CD4-positive, CD25-positive, alpha-beta regulatory T cell (primary cell): ENCODE results near the gene DSE. TPM values are rescaled to one million over a fixed set of nuclear protein-coding genes. Genes with fewer than 3 reads are reported as not detected.

Experiments
- ATAC-seq, 2 donors: fragments of 150-1000 bp; cut with Tn5 transposase; one replicate each; pipeline ENCODE4 v1.10.0; 2021; ENCODE audit warnings: low read depth in 2 of 2, moderate number of reproducible peaks in 2 of 2, moderate library complexity in 1 of 2
- DNase-seq, 3 donors: peaks; one replicate each; pipeline versions ENCODE4 v3.0.0 to v3.0.0-alpha.2; 2012 to 2022; ENCODE audit warnings: mixed read lengths in 1 of 3
- H3K27ac ChIP-seq: one replicate; pipeline ENCODE4 v1.7.0; 2013; ENCODE audit warnings: mild to moderate bottlenecking, low read length; ENCODE audit not compliant: insufficient read depth, poor library complexity, severe bottlenecking
- H3K27me3 ChIP-seq: one replicate; pipeline ENCODE4 v1.7.0; 2013; ENCODE audit warnings: low read length; ENCODE audit not compliant: control insufficient read depth, insufficient read depth
- H3K36me3 ChIP-seq: one replicate; pipeline ENCODE4 v1.7.0; 2013; ENCODE audit warnings: mild to moderate bottlenecking, low read length, moderate library complexity; ENCODE audit not compliant: control insufficient read depth, insufficient read depth
- H3K4me1 ChIP-seq: 2 replicates; pipeline ENCODE4 v1.7.0; 2013; ENCODE audit warnings: mild to moderate bottlenecking, low read length; ENCODE audit not compliant: insufficient read depth, control insufficient read depth, poor library complexity, severe bottlenecking
- H3K4me3 ChIP-seq: one replicate; pipeline ENCODE4 v1.7.0; 2013; ENCODE audit warnings: low read depth, mild to moderate bottlenecking, low read length, moderate library complexity
- H3K9me3 ChIP-seq, 2 experiments: 1 replicate in 1 of 2; 2 replicates in 1 of 2; pipeline ENCODE4 v1.7.0; 2013; ENCODE audit warnings: low read length in 2 of 2, mild to moderate bottlenecking in 1 of 2, moderate library complexity in 1 of 2; ENCODE audit not compliant: control insufficient read depth in 2 of 2
- H3K27ac Mint-ChIP-seq, 3 donors: one replicate each; pipeline ENCODE4 v1.8.0; 2020 to 2022; ENCODE audit warnings: mild to moderate bottlenecking in 3 of 3, mixed read lengths in 3 of 3, moderate library complexity in 2 of 3
- H3K27me3 Mint-ChIP-seq: one replicate; pipeline ENCODE4 v1.8.0; 2022; ENCODE audit warnings: mild to moderate bottlenecking, mixed read lengths
- H3K36me3 Mint-ChIP-seq: one replicate; pipeline ENCODE4 v1.8.0; 2020; ENCODE audit warnings: mixed read lengths
- H3K4me1 Mint-ChIP-seq, 4 donors: one replicate each; pipeline ENCODE4 v1.8.0; 2020 to 2022; ENCODE audit warnings: mixed read lengths in 4 of 4, mild to moderate bottlenecking in 1 of 4
- H3K4me3 Mint-ChIP-seq, 4 donors: one replicate each; pipeline ENCODE4 v1.8.0; 2020 to 2022; ENCODE audit warnings: mild to moderate bottlenecking in 4 of 4, mixed read lengths in 4 of 4, moderate library complexity in 3 of 4
- H3K9me3 Mint-ChIP-seq, 7 donors: one replicate each; pipeline ENCODE4 v1.8.0; 2020 to 2022; ENCODE audit warnings: mixed read lengths in 7 of 7, mild to moderate bottlenecking in 3 of 7, moderate library complexity in 2 of 7
- polyA plus RNA-seq, 4 donors: library from polyadenylated mRNA; unstranded; fragments of 300-500 nt; fragmentation: Illumina TruSeq; gene quantifications; one replicate each; pipeline ENCODE4 v1.2.3, GENCODE V29; 2021
- total RNA-seq: library from RNA; stranded (reverse); gene quantifications from one replicate; pipeline ENCODE4 v1.2.3, GENCODE V29; 2022

Gene DSE
- total and polyA plus RNA-seq, 5 donors from 2014 or later = 1.9 to 10.2 (median 3.1) TPM

DNA sequence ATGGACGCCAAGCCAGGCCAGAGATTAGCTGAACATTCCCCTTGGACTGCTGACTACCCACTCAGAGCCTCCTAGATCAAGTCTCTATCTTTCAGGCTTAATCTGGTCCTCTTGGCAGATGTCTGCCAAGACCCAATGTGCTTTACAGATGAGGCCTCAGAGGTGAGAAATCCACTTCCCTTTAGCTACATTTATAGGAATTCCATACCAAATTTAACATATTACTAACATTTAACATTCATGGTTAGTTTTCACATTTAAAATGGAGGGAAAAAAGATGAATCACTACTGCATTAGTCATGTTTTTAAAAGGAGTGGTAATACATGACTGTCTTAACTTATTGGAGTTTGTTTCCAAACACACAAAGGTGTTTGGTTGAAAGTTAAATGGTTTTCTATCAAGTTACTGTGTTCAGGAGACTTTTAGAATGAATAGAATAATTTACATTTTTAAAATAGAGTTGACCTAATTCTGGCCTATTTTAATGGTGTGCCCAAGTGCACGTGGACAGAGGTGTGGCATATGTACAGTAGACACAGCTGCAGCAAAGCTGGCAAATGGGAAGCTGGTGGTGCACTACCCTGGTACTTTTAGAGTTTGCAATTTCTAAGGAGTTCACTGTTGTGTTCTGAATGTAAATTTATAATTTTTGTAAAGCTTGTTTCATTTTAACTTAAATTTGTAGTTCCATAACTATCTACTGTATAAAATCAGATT, 48.5 kb downstream of the DSE start:
- Histone ChIP-seq H3K4me3 (no peak overlapping the region), H3K36me3 (no peaks in the 10 kb centered on the region), H3K27ac (no peak overlapping the region), H3K4me1 (no peaks in the 10 kb centered on the region), H3K9me3 (no peaks in the 10 kb centered on the region), H3K27me3 (no peaks in the 10 kb centered on the region)
- Mint-ChIP-seq H3K27ac (no peak overlapping the region), H3K4me1 (no peaks in the 10 kb centered on the region), H3K4me3 (no peak overlapping the region), H3K36me3 (no peaks in the 10 kb centered on the region), H3K27me3 (peaks cover under 1% of the 10 kb centered on the region), H3K9me3 (peaks cover 0 to 2% (median 0%) of the 10 kb centered on the region in 7 donors)
- ATAC-seq (no peak), DNase-seq (no peak)

DNA sequence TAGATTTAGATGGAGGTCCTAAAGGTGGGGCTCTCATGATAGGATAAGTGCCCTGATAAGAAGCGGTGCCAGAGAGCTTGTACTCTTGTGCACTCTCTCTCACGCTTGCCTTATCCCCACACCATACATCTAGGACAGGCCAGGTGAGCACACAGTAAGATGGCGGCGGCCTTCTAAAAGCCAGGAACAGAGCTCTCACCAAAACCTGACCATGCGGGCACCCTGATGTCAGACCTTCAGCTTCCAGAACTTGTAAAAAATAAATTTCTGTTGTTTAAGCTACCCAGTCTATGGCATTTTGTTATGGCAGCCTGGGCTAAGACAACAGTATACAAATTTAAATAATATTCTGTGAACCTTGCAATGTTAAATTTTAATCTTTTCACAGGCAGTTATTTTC, 49.6 kb downstream of the DSE start:
- H3K27me3 ChIP-seq = no peaks in the 10 kb centered on the region
- H3K27ac ChIP-seq = no peak overlapping the region
- no peak overlapping the region for H3K4me3 ChIP-seq
- H3K27ac Mint-ChIP-seq = no peak overlapping the region
- no peaks in the 10 kb centered on the region for H3K36me3 ChIP-seq
- ATAC-seq (no peak), DNase-seq (no peak)
- no peaks in the 10 kb centered on the region for H3K36me3 Mint-ChIP-seq
- peaks cover 0 to 4% (median 0%) of the 10 kb centered on the region in 4 donors for H3K4me1 Mint-ChIP-seq
- no peaks in the 10 kb centered on the region for H3K4me1 ChIP-seq
- no peak overlapping the region for H3K4me3 Mint-ChIP-seq
- no peaks in the 10 kb centered on the region for H3K9me3 ChIP-seq
- peaks cover 4% of the 10 kb centered on the region for H3K27me3 Mint-ChIP-seq
- H3K9me3 Mint-ChIP-seq = peaks cover 0 to 2% (median 0%) of the 10 kb centered on the region in 7 donors

DNA sequence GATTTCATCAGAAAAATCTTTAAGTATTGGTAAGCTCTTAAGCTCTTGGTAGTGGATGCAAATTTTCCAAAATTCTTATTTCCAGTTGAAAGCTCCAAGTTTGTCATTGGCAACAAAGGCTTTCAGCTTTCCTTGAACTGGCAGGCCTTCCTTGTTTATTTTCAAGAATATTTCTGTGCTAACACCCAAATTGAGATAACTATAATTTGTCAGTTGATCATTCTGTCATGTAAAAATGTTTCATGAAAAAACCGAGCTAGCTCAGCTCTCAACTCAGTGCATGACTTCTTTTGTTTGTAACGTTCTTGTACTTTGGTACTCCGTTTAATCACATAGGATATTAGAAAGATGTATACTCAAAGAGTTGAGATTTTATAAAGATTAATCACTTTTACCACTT, 51.5 kb downstream of the DSE start:
- no peak for ATAC-seq
- no peak overlapping the region for H3K27ac Mint-ChIP-seq
- H3K27ac ChIP-seq = no peak overlapping the region
- H3K4me1 ChIP-seq = no peaks in the 10 kb centered on the region
- H3K9me3 ChIP-seq = no peaks in the 10 kb centered on the region
- no peaks in the 10 kb centered on the region for H3K9me3 Mint-ChIP-seq
- H3K4me3 Mint-ChIP-seq = no peak overlapping the region
- no peak for DNase-seq
- no peak overlapping the region for H3K4me3 ChIP-seq
- no peaks in the 10 kb centered on the region for H3K36me3 Mint-ChIP-seq
- peaks cover 0 to 4% (median 0%) of the 10 kb centered on the region in 4 donors for H3K4me1 Mint-ChIP-seq
- H3K27me3 ChIP-seq = no peaks in the 10 kb centered on the region
- no peaks in the 10 kb centered on the region for H3K36me3 ChIP-seq
- H3K27me3 Mint-ChIP-seq = peaks cover 4% of the 10 kb centered on the region

DNA sequence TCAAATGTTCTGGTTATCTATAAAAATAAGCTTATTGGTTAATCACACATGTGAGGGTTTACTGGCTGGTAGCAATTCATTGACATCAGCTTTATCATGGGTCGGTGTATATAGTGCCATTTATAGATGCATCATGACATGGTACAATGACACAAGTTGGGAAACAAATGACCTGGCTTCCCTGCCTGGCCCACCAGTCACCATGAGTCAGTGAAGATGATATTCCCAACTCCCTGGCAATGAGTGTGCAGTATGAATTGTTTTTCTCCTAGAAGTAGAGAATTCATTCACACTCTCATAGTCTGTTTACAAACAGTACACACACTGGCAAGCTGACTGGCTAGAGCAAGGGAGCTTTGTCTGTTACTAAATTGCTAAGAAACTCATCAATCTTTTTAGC, 53.3 kb downstream of the DSE start:
- Histone ChIP-seq H3K36me3 (no peaks in the 10 kb centered on the region), H3K27me3 (no peaks in the 10 kb centered on the region), H3K9me3 (no peaks in the 10 kb centered on the region), H3K27ac (no peak overlapping the region), H3K4me3 (no peak overlapping the region), H3K4me1 (no peaks in the 10 kb centered on the region)
- no peaks in the 10 kb centered on the region for H3K36me3 Mint-ChIP-seq
- H3K9me3 Mint-ChIP-seq = no peaks in the 10 kb centered on the region
- ATAC-seq (no peak), DNase-seq (no peak)
- peaks cover 4% of the 10 kb centered on the region for H3K27me3 Mint-ChIP-seq
- H3K4me1 Mint-ChIP-seq = peaks cover 0 to 4% (median 0%) of the 10 kb centered on the region in 4 donors
- no peak overlapping the region for H3K27ac Mint-ChIP-seq
- no peak overlapping the region for H3K4me3 Mint-ChIP-seq

DNA sequence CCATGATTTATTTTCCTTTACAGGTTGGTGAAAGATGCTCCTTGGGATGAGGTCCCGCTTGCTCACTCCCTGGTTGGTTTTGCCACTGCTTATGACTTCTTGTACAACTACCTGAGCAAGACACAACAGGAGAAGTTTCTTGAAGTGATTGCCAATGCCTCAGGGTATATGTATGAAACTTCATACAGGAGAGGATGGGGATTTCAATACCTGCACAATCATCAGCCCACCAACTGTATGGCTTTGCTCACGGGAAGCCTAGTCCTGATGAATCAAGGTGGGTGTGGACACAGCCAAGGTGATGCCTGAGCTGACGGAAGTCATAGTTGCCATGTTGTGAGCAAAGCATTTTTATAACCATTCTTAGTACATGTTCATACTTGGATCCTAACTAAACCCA, 55.8 kb downstream of the DSE start:
- DNase-seq (no peak), ATAC-seq (no peak)
- H3K27me3 Mint-ChIP-seq = peaks cover 4% of the 10 kb centered on the region
- no peaks in the 10 kb centered on the region for H3K27me3 ChIP-seq
- H3K9me3 Mint-ChIP-seq = no peaks in the 10 kb centered on the region
- no peaks in the 10 kb centered on the region for H3K36me3 Mint-ChIP-seq
- H3K4me3 Mint-ChIP-seq = no peak overlapping the region
- no peaks in the 10 kb centered on the region for H3K36me3 ChIP-seq
- no peak overlapping the region for H3K27ac Mint-ChIP-seq
- H3K4me1 Mint-ChIP-seq = peaks cover 0 to 4% (median 0%) of the 10 kb centered on the region in 4 donors
- H3K27ac ChIP-seq = no peak overlapping the region
- no peak overlapping the region for H3K4me3 ChIP-seq
- no peaks in the 10 kb centered on the region for H3K4me1 ChIP-seq
- no peaks in the 10 kb centered on the region for H3K9me3 ChIP-seq

DNA sequence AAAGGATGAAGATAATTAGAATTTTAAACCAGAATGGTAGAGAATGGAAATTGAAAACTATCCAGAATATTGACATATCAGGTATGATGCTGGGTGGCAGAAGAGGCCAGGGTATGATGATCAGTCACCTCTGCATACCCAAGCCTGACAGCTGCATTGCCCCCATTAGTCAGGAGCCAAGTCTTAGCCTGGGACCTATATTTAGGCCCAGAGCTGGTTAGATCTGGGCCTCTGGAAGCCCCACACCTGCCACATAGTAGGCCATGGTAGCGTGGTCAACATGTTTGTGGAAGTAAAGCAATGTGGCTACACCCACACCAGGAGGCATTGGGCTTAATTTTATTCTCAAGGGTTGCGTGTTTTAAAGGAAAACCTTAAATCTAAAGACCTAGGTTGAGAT, 58.4 kb downstream of the DSE start:
- no peak overlapping the region for H3K4me3 ChIP-seq
- DNase-seq (no peak), ATAC-seq (no peak)
- no peaks in the 10 kb centered on the region for H3K36me3 ChIP-seq
- Mint-ChIP-seq H3K27ac (no peak overlapping the region), H3K4me1 (peaks cover 0 to 4% (median 0%) of the 10 kb centered on the region in 4 donors), H3K9me3 (no peaks in the 10 kb centered on the region), H3K36me3 (no peaks in the 10 kb centered on the region), H3K27me3 (peaks cover 4% of the 10 kb centered on the region), H3K4me3 (no peak overlapping the region)
- H3K27ac ChIP-seq = no peak overlapping the region
- H3K27me3 ChIP-seq = no peaks in the 10 kb centered on the region
- no peaks in the 10 kb centered on the region for H3K9me3 ChIP-seq
- H3K4me1 ChIP-seq = no peaks in the 10 kb centered on the region

DNA sequence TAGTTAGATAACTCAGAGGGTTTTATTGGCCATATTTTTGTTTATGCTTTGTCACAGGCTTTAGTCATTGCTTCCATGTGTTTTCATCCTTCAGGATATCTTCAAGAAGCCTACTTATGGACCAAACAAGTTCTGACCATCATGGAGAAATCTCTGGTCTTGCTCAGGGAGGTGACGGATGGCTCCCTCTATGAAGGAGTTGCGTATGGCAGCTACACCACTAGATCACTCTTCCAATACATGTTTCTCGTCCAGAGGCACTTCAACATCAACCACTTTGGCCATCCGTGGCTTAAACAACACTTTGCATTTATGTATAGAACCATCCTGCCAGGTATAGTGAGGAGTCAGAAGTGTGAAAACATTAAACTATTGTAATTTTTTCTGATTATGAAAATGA, 60.1 kb downstream of the DSE start:
- Mint-ChIP-seq H3K27ac (no peak overlapping the region), H3K27me3 (no peaks in the 10 kb centered on the region), H3K4me1 (no peaks in the 10 kb centered on the region), H3K36me3 (no peaks in the 10 kb centered on the region), H3K4me3 (no peak overlapping the region), H3K9me3 (no peaks in the 10 kb centered on the region)
- DNase-seq (no peak), ATAC-seq (no peak)
- Histone ChIP-seq H3K27me3 (no peaks in the 10 kb centered on the region), H3K9me3 (no peaks in the 10 kb centered on the region), H3K27ac (no peak overlapping the region), H3K4me1 (no peaks in the 10 kb centered on the region), H3K4me3 (no peak overlapping the region), H3K36me3 (no peaks in the 10 kb centered on the region)

DNA sequence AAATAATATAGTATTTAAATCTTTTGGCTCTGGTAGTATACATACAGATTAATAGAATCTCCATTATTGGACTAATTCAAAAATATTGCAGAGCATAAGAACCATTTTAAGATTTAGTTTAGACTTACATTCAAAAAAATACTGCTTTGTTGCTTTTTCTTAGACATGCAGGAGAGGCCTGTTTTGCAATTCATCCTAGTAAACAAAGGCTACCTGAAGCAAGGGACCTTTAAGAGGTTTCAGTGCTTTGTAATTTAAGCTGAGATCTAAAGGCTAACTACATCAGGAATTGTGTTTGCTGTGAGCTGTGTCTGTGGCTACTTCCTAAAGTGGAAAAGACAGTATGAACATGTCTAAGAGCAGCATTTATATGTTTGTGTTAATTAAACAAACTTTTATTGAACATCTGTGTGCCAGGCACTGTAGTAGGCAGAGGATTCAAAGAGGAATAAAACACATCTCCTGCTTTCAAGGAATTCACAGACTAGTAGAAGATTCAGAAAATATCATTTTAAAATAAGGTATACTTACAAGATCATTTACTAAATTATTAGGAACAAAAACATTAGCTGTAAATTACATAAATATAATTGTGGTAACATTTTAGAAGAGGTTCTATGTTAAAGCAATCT, 61.3 kb downstream of the DSE start:
- Mint-ChIP-seq H3K27ac (no peak overlapping the region), H3K4me1 (no peaks in the 10 kb centered on the region), H3K9me3 (no peaks in the 10 kb centered on the region), H3K27me3 (no peaks in the 10 kb centered on the region), H3K4me3 (no peak overlapping the region), H3K36me3 (no peaks in the 10 kb centered on the region)
- H3K4me3 ChIP-seq = no peak overlapping the region
- H3K27ac ChIP-seq = no peak overlapping the region
- no peaks in the 10 kb centered on the region for H3K27me3 ChIP-seq
- H3K9me3 ChIP-seq = no peaks in the 10 kb centered on the region
- H3K36me3 ChIP-seq = no peaks in the 10 kb centered on the region
- no peak for DNase-seq
- ATAC-seq = no peak
- no peaks in the 10 kb centered on the region for H3K4me1 ChIP-seq
